HG03457 (cell line): Measurements from ENCODE around the gene TAS2R60.
"Not testable (repeated sequence)": the region's sequence is repeated elsewhere in the genome, so short reads cannot be mapped to it uniquely, and the experiment has no call there.

ENCODE experiments used
- ATAC-seq: cut with Tn5 transposase; IDR thresholded peaks from one replicate; pipeline ENCODE4 v1.9.1; 2021; ENCODE audit warnings: moderate number of reproducible peaks; ENCODE audit not compliant: unreplicated experiment

The TAS2R60 gene

DNA sequence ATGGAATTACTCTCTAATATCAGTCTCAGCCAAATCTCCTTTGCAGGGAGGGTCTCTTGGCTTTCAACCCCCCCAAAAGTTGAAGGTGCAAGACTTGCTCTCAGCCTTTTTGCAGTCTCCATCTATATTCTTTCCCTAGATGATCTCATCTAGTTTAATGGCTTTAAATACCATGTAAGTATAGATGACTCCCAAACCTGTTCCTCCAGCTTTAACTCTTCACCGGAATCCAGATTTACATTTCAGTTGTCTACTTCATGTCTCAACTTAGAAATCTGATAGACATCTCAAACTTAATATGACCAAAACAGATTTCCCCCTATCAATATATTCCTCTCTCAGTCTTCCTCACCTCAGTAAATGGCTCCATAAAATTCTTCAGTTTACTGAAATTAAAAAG lies 24.5 kb downstream of the TAS2R60 start:
- no peak for ATAC-seq

DNA sequence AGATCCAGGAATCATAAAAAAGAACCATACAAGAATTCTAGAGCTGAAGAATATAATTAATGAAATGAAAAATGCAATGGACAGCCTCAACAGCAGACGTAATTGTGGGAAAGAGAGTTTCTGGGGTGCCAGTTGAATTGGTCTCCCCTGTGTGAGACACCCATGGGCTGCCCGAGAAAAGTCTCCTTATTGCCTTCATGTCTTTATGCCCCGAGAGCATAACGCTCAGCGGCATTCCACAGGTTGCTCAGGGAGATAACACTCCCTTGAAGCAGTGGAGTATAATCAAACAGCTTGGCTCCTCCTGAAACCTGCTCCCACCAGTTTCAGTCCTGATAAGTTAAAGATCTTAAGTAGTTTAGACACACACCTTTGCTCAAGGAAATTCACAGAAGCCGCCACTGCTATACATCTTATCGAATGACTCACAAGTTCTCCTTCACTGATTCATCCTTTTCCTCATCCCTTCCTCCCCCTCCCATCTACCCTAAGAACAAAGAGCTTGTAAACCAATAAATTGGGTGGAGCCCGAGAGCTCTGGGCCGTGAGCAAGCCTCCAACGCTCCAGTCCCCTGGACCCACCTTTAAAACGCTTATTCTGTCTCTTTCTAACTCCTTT lies 28.9 kb downstream of the TAS2R60 start:
- ATAC-seq, result not testable (repeated sequence)

DNA sequence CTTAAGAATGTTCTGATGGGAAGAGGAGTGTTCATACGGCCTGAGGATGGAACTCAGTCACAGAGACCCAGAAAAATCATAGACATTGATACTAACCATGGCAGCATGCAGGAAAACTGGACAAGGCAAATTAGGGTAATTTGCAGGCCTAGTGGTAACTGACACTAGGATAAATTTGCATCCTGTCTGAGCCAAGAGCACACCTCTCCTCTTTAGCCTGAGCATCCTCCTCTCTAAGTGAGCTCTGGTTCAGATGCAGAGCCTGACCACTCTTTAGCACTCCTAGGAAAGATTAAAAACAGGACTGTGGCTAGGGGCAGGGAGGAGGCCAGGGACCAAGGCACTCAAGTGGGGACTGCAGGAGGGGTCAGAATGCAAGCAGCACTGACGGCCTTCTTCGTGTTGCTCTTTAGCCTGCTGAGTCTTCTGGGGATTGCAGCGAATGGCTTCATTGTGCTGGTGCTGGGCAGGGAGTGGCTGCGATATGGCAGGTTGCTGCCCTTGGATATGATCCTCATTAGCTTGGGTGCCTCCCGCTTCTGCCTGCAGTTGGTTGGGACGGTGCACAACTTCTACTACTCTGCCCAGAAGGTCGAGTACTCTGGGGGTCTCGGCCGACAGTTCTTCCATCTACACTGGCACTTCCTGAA lies 34.4 kb downstream of the TAS2R60 start, which contains the start of gene TAS2R41:
TSS of gene TAS2R41 (plus strand) at position 373 of the 650 bp plus-strand sequence. CDS start at position 373, 0 bp downstream.
- no peak for ATAC-seq

DNA sequence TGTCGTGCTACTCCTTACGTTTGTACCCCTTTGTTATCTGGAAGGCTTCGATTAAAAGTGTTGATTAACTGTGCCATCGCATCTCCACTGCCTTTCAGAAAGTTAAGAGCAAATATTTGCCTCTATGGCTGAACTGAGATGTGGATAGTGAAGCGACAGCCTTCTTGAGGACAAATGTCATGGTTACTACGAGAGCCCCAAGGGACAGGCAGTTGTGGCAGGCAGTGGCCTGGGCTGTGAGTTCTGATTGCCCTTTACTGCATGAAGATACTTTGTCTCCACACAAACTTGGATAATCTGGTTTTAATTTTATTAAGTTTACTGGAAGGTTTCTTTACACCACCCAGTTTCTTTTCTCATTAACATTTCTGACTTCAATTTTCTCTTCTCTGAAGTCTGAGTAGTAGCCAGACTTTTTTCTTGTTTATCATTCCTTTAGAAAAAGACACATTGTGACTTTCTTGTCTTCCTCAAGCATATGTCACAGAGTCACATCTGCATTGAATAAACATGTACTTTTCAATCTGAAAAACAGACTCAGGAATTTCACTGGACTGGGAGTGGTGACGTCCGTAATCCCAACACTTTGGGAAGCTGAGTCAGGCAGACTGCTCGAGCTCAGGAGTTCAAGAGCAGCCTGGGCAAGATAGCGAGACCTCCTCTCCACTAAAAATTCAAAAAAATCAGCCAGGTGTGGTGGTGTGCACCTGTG lies 36.0 kb downstream of the TAS2R60 start:
- no peak for ATAC-seq

DNA sequence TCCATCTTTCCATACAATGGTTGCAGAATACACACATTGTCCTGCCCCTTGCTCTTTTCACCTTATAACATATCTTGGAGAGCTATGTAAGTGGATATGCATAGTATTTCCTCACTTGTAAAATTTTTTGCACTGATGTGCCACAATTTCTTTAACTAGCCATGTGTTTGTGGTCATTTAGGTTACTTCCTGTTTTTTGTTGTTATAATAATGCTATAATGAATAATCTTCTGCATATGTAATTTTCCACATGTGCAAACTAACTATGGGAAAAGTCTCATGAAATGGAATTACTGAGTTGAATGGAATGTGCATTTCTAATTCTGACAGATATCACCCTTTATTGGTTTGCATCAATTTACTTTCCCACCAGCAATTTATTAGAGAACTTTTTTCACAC lies 37.2 kb downstream of the TAS2R60 start:
- ATAC-seq, result no peak

DNA sequence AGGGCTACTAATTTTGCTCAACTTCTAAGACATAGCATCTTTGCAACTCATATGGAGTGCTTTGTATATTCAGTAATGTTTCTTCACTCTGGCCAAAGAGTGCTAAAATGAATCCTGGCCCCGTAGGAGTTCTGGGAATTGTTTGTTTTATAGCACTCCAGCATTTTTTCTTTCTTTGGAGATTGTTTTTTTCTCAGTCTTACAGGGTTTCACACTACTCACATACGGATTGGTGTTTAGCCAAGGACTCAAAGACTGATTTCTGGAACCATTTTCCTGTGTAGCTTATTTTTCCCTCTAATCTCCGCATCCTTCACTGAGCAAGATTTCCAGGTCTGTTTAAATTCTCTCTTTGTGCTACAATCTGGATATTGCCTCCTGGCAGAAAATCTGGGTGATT lies 40.9 kb downstream of the TAS2R60 start:
- no peak for ATAC-seq

DNA sequence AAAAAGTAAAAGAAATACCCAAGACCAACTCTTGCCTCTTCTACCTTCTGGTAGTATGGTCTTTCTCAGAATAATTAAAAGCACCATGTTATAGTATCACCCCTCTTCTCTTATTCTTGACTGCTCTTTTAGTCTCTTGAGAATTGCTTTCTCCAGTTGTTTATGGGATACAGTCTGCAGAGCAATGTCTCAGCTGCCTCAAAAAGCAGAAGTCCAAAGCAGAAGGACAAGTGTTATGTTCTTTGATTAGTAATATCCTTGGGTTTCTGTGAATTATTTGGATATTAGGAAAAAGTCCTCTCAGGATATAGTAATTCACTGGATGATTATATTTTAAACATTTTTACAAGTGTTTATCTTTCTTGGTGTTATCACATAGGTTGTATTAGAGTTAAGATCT lies 41.8 kb downstream of the TAS2R60 start:
- no peak for ATAC-seq

DNA sequence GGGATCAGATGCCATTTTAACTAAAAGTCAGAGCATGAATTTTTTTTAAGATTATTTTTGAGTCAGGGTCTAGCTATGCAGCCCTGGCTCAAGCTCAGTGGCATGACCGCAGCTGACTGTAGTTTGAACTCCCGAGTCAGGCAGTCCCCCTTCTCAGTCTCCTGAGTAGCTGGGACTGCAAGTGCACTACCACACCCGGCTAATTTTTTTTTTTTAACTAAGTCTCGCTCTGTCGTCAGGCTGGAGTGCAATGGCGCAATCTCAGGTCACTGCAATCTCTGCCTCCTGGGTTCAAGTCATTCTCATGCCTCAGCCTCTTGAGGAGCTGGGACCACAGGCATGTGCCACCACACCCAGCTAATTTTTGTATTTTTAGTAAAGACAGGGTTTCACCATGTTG lies 42.2 kb downstream of the TAS2R60 start:
- no peak for ATAC-seq

DNA sequence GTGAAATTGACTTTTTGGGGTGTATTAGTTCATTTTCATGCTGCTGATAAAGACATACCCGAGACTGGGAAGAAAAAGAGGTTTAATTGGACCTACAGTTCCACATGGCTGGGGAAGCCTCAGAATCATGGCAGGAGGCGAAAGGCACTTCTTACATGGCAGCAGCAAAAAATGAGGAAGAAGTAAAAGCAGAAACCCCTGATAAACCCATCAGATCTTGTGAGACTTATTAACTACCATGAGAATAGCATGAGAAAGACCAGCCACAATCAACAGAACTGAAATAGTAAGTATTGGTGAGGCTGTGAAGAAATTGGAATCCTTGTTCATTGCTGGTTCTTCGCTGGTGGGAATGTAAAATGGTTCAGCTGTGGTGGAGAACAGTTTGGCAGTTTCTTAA lies 43.0 kb downstream of the TAS2R60 start:
- ATAC-seq, result not testable (repeated sequence)

DNA sequence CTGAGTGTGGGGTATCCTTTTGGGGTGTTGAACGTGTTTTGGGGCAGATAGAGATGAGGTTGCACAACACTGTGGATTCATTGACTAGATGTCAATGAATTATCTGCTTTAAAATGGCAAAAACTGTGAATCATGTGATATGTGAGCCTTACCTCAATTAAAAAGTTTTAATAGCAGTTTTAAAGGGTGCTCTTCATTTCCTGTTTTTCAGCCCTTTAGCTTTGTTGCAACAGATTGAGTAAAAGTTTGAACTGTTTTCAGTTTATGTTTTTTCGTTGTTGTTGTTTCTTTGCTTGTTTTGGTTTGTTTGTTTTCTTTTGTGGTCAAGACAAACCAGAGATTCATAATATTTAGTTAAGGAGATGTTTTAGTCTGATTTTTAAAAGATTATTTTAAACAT lies 43.8 kb downstream of the TAS2R60 start:
- ATAC-seq, result no peak

DNA sequence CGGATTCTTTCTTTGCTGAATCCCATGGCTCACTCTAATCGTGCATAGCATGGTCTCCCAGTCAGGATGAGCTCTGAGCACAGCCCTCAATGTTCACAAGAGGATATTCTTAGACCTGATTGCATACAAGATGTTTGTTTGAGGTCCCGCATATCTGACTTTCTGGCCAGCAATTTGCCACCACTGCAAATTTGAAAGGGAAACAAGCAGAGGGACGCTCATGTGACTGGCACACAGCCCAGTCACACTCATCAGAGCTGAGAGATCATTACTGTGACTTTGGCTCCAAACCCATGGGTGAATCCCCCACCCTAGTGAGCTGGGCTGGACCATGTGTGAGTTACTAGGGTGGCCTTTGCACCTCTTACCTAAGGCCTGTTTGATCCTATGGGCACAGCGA lies 44.3 kb downstream of the TAS2R60 start:
- peak; percentile 53 for ATAC-seq

DNA sequence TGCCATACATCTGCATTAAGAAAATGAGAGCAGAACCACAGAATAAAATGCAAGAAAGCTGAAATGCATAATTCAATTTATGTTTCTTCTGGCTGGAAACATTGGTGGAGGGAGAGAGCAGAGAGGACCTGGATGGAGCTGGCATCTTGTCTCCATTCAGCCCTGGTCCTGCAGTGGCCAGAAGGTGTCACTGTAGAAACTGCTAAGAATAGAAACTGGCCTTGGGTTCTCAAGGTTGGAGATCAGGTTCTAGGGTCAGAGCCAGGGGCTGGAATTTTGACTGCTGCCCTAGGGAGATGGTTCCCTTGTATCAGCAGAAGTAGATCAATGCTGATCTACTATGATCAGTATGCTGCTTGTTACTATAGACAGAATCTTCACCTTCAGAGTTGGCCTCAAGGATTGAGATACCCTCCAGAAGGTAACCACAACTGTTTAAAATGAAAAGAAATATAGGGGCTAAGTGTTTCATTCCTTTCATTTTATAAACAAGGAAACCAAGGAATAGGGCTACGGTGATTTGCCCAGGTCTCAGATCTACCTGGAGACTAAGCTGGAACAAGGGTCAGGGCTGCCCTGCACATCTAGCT lies 47.6 kb downstream of the TAS2R60 start:
- ATAC-seq, result no peak

DNA sequence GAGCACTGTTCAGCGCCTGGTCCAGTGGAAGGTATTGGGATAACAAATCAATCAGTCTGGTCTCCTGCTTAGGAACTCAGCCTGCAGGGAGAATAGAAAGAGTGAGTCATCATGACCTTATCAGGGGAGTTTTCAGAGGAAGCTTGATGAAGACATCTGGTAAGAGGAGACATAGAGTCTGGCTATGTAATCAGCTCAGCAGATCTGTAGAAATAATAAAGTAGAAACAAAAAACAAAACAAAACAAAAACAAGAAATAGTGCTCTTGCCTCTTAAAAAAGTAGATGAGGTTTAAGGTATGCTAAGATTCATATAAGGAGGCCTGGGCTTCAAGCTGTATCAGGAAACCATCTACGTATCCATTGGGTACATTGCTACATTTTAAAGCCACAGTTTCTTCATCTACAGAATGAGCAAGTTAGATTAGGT lies 48.8 kb downstream of the TAS2R60 start:
- ATAC-seq, result no peak

DNA sequence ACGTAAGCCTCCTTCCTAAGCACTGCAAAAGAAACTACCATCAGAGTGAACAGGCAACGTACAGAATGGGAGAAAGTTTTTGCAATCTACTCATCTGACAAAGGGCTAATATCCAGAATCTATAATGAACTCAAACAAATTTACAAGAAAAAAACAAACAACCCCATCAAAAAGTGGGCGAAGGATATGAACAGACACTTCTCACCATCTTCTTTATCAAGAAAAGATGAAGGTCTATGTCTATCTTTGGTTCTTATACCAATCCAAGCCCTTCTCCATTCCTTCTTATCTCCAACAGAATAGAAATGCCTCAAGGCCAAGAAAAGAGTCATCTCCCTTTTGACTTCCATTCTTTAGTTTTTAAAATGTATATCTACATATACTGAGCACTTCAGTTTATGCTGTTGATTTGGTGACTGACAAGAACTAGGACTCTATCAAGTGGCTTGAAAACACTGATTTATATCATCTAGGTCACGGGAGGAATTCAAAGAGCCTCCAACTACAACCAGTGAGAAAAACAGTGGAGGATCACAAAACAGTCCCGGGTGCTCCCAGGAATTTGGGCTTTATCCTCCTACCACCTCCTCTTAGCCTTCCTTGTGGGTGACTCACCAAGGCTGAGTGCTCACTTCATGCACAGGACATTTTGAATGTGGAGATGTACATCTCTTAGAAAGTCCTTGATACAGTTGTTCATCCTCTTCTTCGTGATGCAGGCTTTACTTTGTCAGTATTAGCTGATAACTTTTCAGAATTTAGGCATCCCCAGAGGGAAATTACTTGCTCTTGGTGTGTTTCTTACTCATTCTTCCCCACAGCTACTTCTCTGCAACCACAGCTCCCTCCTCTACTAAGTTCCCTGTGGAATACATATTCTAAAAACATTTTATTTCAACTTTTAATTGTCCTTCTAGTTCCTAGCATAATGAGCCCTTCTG lies 49.8 kb downstream of the TAS2R60 start:
- no peak for ATAC-seq

DNA sequence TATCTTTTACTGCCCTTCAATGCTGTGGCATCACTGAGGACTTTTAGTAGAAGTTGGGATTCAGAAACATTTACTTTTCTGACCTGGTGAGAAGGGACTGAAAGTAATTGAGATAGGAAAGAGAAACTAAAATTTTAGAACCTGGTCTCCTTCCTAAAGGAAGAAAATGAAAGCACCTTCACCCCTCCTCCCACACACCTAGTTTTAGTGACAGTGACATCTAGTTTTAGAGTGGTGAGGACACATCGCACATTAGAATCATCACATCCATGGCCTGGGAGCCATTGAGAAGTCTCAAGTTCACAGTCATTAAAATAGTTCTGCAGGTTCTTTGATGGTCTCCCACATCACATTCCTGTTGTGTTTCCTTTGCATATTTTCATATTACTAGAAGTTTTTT lies 50.5 kb downstream of the TAS2R60 start:
- ATAC-seq, result no peak
